ENCODE results near the gene HSPB2.
"Not testable (repeated sequence)": the region's sequence is repeated elsewhere in the genome, so short reads cannot be mapped to it uniquely, and the experiment has no call there.

Gene HSPB2

GRCh38 chr11:111912535-111912934 is at the start of gene HSPB2:
Gene HSPB2 (plus strand): TSS chr11:111912734. CDS start chr11:111912830, 96 bp downstream.
- DNase-seq (ENCODE audit: low spot score): peak; percentile 49

DNA sequence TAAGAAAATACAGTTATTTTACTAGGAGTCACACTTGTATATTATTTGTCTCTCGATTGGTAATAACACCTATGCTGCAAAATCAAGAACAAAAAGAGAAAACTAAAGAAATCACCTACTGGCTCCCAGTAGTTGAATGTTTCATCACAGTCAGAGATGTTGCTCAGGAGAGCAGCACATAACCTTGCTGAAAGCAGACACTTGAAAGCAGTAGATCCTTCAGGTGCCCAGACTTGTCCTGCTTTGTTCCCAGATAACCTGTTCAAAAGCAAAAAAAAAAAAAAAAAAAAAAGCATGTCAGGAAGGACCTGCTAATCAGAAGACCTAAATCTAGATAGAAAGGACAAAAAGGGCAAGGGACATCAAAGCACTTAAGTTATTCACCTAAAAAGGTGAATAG is 42.4 kb upstream of the HSPB2 start:
- no peak for DNase-seq (ENCODE audit: low spot score)

GRCh38 chr11:111870522-111870885 is 42.0 kb upstream of the HSPB2 start:
- no peak for DNase-seq (ENCODE audit: low spot score)

DNA sequence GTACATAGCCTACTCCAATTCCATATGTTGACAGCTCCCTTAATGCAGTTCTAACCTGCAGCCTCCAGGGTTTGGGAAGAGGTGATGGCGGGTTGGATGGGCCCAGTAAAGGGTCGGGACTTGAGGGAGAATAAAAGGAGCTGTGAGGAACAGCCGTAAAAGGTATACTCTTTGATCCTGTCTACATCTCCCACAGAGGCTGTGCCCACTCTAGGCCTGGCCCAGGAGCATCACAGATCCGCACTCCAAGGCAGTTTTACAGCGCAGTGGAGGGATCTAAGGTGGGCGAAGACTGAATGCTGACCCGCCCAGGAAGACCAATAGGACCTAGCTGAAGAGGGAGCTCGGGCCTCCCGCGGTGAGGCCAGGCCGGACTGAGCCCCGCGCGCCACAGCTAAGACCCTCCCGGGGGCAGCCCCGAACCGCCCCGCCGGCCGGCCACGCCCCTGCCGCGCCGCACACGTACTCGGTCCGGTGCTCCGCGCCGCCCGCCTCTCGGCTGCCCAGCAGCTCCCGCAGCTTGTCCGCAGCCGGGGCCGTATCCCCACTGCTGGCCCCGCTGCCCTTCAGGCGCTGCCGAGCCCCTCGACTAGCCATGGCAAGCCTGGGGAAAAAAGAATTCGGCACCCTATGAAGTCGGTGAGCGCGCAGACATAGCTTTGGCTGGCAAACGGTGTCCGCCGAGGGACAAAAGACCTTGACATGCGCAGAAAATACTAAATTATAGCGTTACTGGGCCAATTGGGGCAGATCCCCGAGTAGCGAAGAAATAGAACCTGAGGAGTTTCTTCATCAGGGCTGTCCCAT is 41.4 kb upstream of the HSPB2 start, which contains the start of gene ALG9:
ALG9 (minus strand) TSS at position 696 of the 807 bp plus-strand sequence; CDS start at position 597, 99 bp downstream.
- DNase-seq (ENCODE audit: low spot score): peak; percentile 80

- peak; percentile 60 for DNase-seq (ENCODE audit: low spot score)
Measured at GRCh38 chr11:111871693-111872161, 40.8 kb upstream of the HSPB2 start.

DNA sequence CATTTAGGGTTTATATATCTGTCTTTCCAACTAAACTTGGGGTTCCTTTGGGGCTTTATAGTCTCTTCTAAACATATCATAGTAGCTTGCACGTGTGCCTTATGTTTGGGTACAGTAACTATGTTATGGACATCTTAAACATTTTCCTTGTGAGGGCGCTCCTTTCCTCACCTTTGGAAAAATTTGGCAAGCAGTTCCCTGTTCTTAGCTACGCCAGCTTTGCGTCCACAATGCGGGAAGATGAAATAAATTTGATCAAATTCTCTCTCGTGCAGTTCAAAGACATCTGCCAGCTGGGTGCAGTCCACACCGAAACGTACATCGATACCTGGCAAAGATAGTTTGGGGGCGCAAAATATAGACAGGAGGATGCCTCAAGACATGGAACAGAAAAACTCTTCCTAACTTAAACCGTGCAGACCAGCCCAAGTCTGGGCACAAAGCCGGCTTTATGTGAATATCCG is 34.1 kb upstream of the HSPB2 start:
- DNase-seq (ENCODE audit: low spot score): no peak

GRCh38 chr11:111878849-111879636 is 33.5 kb upstream of the HSPB2 start, which contains the start of the genes CFAP68 and FDXACB1:
Gene CFAP68 (plus strand): TSS chr11:111879541. CDS start chr11:111879561, 20 bp downstream.
Gene FDXACB1 (minus strand): TSS chr11:111879165. CDS start chr11:111879132, 33 bp downstream.
- DNase-seq (ENCODE audit: low spot score): peak; percentile 98

DNA sequence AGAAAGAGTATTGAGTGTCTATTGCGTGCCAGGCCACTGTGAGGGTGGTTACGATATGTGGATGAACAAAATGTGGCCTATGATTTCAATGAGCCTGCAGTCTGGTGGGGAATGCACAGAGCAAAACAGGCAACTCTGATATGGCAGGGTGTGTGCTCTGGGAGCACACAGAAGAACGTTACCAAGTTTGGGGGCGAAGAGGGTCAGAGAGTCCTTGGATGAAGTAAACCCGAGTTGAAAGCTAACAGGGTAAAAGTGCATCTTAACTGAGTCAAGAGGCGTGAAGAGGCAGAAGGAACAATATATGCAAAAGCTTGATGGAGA is 32.9 kb upstream of the HSPB2 start:
- no peak for DNase-seq (ENCODE audit: low spot score)

DNA sequence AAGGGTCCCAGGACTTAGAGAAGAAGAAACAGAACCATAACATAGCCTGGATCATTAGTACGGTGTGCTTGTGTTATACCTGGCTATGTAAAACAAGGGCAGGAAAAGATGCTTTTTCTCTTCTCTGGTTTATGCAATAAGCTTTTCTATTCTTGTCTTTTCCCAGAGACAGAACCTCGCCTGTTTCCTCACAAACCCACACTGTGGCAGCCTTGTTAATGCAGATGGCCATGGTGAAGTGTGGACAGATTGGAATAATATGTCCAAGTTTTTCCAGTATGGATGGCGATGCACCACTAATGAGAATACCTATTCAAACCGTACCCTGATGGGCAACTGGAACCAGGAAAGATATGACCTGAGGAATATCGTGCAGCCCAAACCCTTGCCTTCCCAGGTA is 30.3 kb upstream of the HSPB2 start:
- no peak for DNase-seq (ENCODE audit: low spot score)

DNA sequence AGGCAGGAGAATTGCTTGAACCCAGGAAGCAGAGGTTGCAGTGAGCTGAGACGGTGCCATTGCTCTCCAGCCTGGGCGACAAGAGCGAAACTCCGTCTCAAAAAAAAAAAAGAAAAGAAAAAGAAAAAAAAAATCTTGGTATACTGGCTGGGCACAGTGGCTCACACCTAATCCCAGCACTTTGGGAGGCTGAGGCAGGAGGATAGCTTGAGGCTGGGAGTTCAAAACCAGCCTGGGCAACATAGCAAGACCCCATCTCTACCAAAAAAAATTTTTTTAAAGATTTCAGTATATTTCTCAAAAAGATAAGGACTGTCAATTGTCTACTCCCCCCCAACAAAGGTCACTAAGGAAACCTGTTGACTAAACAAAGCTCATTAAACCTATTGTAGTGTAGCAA is 27.5 kb upstream of the HSPB2 start:
- not testable (repeated sequence) for DNase-seq (ENCODE audit: low spot score)

GRCh38 chr11:111886032-111886431 is 26.5 kb upstream of the HSPB2 start:
- DNase-seq (ENCODE audit: low spot score): no peak

- DNase-seq (ENCODE audit: low spot score): no peak
Measured at GRCh38 chr11:111886844-111887243, 25.7 kb upstream of the HSPB2 start.

GRCh38 chr11:111905411-111905810 is 7.1 kb upstream of the HSPB2 start:
- DNase-seq (ENCODE audit: low spot score): no peak

- DNase-seq (ENCODE audit: low spot score): peak; percentile 38
Measured at GRCh38 chr11:111906680-111907079, 5.9 kb upstream of the HSPB2 start.

DNA sequence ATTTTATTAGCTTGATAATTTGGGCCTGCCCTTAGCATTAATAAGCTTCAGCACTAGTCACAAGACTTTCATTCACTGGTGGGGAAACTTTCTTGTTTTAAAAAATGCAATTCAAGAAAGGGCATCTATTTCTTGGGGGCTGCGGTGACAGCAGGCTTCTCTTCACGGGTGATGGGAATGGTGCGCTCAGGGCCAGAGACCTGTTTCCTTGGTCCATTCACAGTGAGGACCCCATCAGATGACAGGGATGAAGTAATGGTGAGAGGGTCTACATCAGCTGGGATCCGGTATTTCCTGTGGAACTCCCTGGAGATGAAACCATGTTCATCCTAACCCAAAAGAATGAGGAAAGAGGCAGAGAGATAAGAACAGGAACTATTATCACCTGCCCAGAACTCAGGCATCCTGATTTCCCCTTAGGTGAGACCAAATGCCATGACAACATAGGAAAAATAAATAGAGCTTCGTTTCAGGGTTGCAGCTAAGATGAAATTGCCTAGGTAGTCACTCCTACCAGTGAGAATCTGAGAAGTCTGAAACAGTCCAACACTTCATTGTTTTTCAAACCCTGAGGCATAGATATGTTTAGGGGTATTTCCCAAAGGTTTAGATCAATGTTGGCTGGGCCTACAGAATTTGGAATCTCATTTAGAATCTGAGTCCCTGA is 3.8 kb upstream of the HSPB2 start:
- peak; percentile 24 for DNase-seq (ENCODE audit: low spot score)

- DNase-seq (ENCODE audit: low spot score): peak; percentile 53
Measured at GRCh38 chr11:111909378-111909777, 3.2 kb upstream of the HSPB2 start.

DNA sequence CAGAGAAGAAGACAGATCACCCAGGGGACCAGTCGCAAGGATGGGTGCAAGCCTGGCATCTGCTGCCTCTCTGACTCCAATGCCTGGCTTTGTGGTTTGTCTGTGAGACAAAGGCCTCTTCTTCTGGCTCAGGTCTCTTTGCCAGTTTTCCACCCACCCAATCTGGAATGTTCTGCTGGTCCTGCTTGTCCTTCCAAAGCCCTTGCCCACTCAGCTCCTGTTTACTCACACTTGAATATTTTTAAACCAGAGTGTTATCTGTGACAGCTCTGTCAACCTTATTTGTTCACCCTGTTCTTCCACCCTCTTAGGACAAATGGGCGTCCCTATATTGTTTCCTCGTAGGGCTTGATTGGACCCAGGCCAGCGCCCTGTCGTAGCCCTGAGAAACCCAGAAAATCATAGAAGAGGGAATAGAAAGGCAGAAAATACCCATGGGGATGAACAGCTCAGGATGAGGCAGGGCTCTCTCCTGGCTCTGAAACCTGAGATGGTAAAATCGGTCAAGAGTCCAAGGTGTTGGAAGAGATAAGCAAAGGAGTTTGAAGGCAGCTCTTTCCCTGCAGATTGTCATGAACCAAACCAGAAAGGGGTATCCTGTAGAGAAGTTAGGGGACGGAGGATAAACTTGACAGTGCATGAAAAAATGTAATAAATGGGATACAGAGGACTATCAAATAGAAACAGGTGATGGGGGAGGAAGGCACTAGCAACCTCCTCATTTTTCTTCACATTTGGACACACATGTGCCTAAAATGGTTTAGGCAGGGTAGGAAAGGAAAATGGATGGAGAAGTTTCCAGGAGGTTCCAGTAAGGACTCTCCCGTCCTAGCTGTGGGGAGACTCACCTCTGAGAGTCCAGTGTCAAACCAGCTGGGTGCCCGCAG is 1.6 kb upstream of the HSPB2 start:
- DNase-seq (ENCODE audit: low spot score): peak; percentile 78

DNA sequence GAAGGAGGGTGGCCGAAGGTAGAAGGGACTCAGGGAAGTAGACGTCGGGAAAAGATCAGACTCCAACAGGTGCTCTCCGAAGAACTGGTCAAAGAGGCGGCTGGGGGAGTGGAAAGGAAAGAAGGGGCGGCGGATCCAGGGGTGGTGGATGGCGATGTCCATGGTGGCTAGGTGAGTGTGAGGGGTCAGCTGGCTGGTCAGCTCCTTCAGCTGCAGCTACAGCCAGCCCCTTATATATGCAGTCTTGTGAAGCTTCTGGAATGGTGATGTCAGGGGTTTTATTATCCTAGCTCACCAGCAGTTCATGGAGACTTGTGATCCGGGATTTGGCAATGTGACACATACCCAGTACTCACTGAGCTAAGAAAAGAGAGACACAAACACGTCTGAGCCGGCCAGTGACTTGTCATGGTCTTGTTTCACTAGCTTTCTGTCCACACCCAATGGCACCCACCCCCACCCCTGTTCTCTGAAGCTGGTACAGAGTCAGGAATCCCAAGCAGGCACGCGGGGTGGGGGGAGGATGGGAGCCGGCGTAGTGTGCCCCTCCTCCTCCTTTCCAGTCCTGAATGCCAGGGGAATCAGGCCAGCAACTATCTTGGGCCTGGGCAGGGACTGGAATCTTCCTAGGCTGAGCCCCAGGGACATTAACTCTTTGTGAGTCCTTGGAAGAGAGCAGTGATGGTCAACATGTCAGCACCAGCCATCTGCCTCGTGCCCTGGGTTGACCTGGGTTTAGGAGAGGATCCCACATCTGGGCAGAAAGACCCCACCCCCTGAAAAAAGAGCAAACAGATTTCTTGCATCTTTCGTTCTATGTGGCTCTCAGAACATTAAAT is 752 bp upstream of the HSPB2 start, which contains the start of gene CRYAB:
CRYAB (minus strand) TSS at position 208 of the 839 bp plus-strand sequence; CDS start at position 162, 46 bp downstream.
- DNase-seq (ENCODE audit: low spot score): peak; percentile 98

- peak; percentile 80 for DNase-seq (ENCODE audit: low spot score)
Measured at GRCh38 chr11:111913031-111913861, 712 bp downstream of the HSPB2 start.

Data from cerebellar cortex (tissue), 1 donor.